K562 (cell line): Measurements from ENCODE around the gene GRIN2A.

Experiments
- EP300 ChIP-seq: IDR thresholded peaks from 2 replicates; pipeline ENCODE4 v1.6.1; 2012; ENCODE audit warnings: low read length, improper control_type of control experiment
- EZH2 ChIP-seq: IDR thresholded peaks from 2 replicates; pipeline ENCODE4 v1.6.1; 2012; ENCODE audit warnings: low read depth, mild to moderate bottlenecking, inconsistent platforms, low read length, borderline replicate concordance
- IRF1 ChIP-seq: sonication (generic); formaldehyde crosslinking; IDR thresholded peaks from 2 replicates; pipeline ENCODE4 v1.8.0; 2022; ENCODE audit warnings: missing genetic modification reagents, mild to moderate bottlenecking, borderline replicate concordance
- JUND ChIP-seq, 2 experiments: IDR thresholded peaks; 2 replicates in 1 of 2; 3 replicates in 1 of 2; pipeline ENCODE4 v1.6.1; 2011; ENCODE audit warnings: borderline replicate concordance in 2 of 2, low read depth in 2 of 2, low read length in 2 of 2, improper control_type of control experiment in 1 of 2, missing biosample characterization in 1 of 2, missing genetic modification characterization in 1 of 2, missing genetic modification reagents in 1 of 2
- NR3C1 ChIP-seq: sonication (generic); formaldehyde crosslinking; IDR thresholded peaks from 2 replicates; pipeline ENCODE4 v1.8.1; 2022; ENCODE audit warnings: missing genetic modification reagents
- RB1 ChIP-seq: fragments of 450-650 bp; IDR thresholded peaks from 2 replicates; pipeline ENCODE4 v1.6.1; 2017; ENCODE audit warnings: low read depth, mild to moderate bottlenecking
- RBBP5 ChIP-seq: fragments of 200-600 bp; sonication (generic); IDR thresholded peaks from 2 replicates; pipeline ENCODE4 v1.6.1; 2012; ENCODE audit warnings: borderline replicate concordance, mild to moderate bottlenecking, low read length, control low read depth, inconsistent platforms; ENCODE audit not compliant: insufficient read depth, poor library complexity, severe bottlenecking
- RHOXF2B ChIP-seq: fragments of 250-450 bp; sonication (Bioruptor Pico); conservative IDR thresholded peaks from 2 replicates; pipeline ENCODE4 v1.5.1; 2021
- ZNF146 ChIP-seq: IDR thresholded peaks from one replicate; pipeline ENCODE4 v1.6.1; 2018; ENCODE audit warnings: missing compliant biosample characterization; ENCODE audit not compliant: unreplicated experiment
- ZNF324 ChIP-seq: fragments of 250-450 bp; sonication (Bioruptor Pico); IDR thresholded peaks from 2 replicates; pipeline ENCODE4 v1.4.0; 2020; ENCODE audit warnings: mild to moderate bottlenecking
- ZZZ3 ChIP-seq: fragments of 450-650 bp; IDR thresholded peaks from 2 replicates; pipeline ENCODE4 v1.6.1; 2016; ENCODE audit warnings: antibody characterized with exemption, mild to moderate bottlenecking, moderate library complexity
- TF ChIP-seq, protein P1 (sequence below), 3 experiments: IDR thresholded peaks in 2 of 3; conservative IDR thresholded peaks in 1 of 3; 2 replicates each; pipeline ENCODE4 v1.5.1; 2011 to 2012; ENCODE audit warnings: low read length in 3 of 3, mild to moderate bottlenecking in 3 of 3, control low read depth in 2 of 3, improper control_type of control experiment in 1 of 3, inconsistent platforms in 1 of 3, low read depth in 1 of 3, mixed read lengths in 1 of 3, moderate library complexity in 1 of 3; ENCODE audit not compliant: insufficient read depth in 2 of 3
- TF ChIP-seq, protein P2 (sequence below): fragments of 450-650 bp; formaldehyde crosslinking; IDR thresholded peaks from 2 replicates; pipeline ENCODE4 v1.4.0; 2020; ENCODE audit warnings: mild to moderate bottlenecking, moderate library complexity

- TF ChIP-seq EP300 (no peak), RB1 (no peak), JUND (IDR thresholded peaks at IDR 0.05; ENCODE audit: borderline replicate concordance, low read depth, low read length) (no peak), JUND (tag; IDR thresholded peaks at IDR 0.05; ENCODE audit: borderline replicate concordance, low read depth, low read length) (no peak), ZNF324 (no peak), RHOXF2B (no peak), NR3C1 (CRISPR knock-in tag) (no peak), ZZZ3 (no peak), IRF1 (CRISPR knock-in tag) (no peak), EZH2 (no peak), RBBP5 (no peak), ZNF146 (no peak)
- TF ChIP-seq, protein P1, sequence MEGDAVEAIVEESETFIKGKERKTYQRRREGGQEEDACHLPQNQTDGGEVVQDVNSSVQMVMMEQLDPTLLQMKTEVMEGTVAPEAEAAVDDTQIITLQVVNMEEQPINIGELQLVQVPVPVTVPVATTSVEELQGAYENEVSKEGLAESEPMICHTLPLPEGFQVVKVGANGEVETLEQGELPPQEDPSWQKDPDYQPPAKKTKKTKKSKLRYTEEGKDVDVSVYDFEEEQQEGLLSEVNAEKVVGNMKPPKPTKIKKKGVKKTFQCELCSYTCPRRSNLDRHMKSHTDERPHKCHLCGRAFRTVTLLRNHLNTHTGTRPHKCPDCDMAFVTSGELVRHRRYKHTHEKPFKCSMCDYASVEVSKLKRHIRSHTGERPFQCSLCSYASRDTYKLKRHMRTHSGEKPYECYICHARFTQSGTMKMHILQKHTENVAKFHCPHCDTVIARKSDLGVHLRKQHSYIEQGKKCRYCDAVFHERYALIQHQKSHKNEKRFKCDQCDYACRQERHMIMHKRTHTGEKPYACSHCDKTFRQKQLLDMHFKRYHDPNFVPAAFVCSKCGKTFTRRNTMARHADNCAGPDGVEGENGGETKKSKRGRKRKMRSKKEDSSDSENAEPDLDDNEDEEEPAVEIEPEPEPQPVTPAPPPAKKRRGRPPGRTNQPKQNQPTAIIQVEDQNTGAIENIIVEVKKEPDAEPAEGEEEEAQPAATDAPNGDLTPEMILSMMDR (IDR thresholded peaks at IDR 0.05 in 2 of 3, conservative IDR thresholded peaks at IDR 0.05 in 1 of 3; ENCODE audit: insufficient read depth in 2 of 3, low read depth in 1 of 3, low read length in 3 of 3), result no peak
- TF ChIP-seq, protein P2, sequence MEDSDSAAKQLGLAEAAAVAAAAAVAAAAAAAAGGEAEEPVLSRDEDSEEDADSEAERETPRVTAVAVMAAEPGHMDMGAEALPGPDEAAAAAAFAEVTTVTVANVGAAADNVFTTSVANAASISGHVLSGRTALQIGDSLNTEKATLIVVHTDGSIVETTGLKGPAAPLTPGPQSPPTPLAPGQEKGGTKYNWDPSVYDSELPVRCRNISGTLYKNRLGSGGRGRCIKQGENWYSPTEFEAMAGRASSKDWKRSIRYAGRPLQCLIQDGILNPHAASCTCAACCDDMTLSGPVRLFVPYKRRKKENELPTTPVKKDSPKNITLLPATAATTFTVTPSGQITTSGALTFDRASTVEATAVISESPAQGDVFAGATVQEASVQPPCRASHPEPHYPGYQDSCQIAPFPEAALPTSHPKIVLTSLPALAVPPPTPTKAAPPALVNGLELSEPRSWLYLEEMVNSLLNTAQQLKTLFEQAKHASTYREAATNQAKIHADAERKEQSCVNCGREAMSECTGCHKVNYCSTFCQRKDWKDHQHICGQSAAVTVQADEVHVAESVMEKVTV (CRISPR knock-in tag), result no peak
Measured at GRCh38 chr16:9800186-9800738, 382.0 kb downstream of the GRIN2A start.
